Testis (tissue), 2 donors: ENCODE data around the gene B4GALNT1.

ENCODE experiments used
- POLR2A ChIP-seq: fragments of 450-650 bp; IDR thresholded peaks from one replicate; pipeline ENCODE4 v1.6.1; 2017; ENCODE audit warnings: antibody characterized with exemption, mild to moderate bottlenecking, moderate library complexity
- TF ChIP-seq, protein P1 (sequence below), 3 experiments: fragments of 450-650 bp in 2 of 3; fragments of 200-600 bp in 1 of 3; sonication (generic) in 1 of 3; IDR thresholded peaks; one replicate each; pipeline ENCODE4 v1.5.1; 2016 to 2019; ENCODE audit warnings: antibody characterized with exemption in 3 of 3, mild to moderate bottlenecking in 2 of 3, moderate library complexity in 1 of 3

DNA sequence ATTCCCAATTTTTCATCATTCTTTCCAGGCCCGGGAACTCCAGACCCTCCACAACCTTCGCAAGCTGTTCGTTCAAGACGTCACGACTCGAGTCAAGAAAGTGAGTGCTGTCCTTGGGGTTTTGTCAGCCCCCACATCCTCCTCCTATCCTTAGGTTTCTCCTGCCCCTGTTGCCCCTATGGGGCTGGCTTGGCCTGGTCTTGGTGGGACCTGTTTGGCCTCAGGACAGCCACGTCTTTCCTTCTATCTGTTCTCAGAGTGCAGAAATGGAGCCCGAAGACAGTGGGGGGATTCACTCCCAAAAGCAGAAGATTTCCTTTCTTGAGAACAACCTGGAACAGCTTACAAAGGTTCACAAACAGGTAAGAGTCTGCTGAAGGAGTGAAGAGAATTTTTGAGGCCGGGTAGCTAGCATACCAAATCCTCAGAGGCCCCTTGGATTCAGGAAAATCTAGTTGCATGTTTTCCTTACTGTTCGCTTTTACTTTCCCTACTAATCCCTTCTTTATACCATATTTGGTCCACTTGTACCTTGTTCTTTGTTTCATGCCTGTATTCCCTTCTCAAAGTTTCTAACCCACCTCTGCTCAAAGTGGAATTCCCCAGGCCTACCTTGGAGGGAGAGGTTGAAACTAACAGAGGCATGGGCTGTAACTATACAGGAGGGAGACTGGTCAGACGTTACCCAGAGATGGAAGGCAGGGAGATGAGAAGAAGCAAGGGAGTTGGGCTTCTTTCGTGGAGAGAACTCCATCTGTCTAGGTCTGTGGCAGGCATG lies 54.8 kb downstream of the B4GALNT1 start:
- TF ChIP-seq, protein P1, sequence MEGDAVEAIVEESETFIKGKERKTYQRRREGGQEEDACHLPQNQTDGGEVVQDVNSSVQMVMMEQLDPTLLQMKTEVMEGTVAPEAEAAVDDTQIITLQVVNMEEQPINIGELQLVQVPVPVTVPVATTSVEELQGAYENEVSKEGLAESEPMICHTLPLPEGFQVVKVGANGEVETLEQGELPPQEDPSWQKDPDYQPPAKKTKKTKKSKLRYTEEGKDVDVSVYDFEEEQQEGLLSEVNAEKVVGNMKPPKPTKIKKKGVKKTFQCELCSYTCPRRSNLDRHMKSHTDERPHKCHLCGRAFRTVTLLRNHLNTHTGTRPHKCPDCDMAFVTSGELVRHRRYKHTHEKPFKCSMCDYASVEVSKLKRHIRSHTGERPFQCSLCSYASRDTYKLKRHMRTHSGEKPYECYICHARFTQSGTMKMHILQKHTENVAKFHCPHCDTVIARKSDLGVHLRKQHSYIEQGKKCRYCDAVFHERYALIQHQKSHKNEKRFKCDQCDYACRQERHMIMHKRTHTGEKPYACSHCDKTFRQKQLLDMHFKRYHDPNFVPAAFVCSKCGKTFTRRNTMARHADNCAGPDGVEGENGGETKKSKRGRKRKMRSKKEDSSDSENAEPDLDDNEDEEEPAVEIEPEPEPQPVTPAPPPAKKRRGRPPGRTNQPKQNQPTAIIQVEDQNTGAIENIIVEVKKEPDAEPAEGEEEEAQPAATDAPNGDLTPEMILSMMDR (IDR thresholded peaks at IDR 0.05) = no peak
- TF ChIP-seq POLR2A = no peak
